Measurements from ENCODE around the gene EFHC1.

The EFHC1 gene

GRCh38 chr6:52499681-52500236, 79.6 kb downstream of the EFHC1 start:
- DNase-seq (ENCODE audit: insufficient read length, low spot score) (no peak), FAIRE-seq (no peak)

GRCh38 chr6:52500238-52501129, 80.3 kb downstream of the EFHC1 start:
- FAIRE-seq (no peak), DNase-seq (ENCODE audit: insufficient read length, low spot score) (no peak)

GRCh38 chr6:52502306-52503029, 82.3 kb downstream of the EFHC1 start:
- FAIRE-seq (no peak), DNase-seq (ENCODE audit: insufficient read length, low spot score) (no peak)

- FAIRE-seq (no peak), DNase-seq (ENCODE audit: insufficient read length, low spot score) (no peak)
These were observed 83.2 kb downstream of the EFHC1 start for GRCh38 chr6:52503323-52503747.

- FAIRE-seq (peak; percentile 93), DNase-seq (ENCODE audit: insufficient read length, low spot score) (peak; percentile 89)
These were observed 84.0 kb downstream of the EFHC1 start for GRCh38 chr6:52503851-52504781.

- no peak for DNase-seq (ENCODE audit: insufficient read length, low spot score)
- FAIRE-seq = no peak
These were observed 84.6 kb downstream of the EFHC1 start for GRCh38 chr6:52504782-52505136.

- FAIRE-seq (no peak), DNase-seq (ENCODE audit: insufficient read length, low spot score) (no peak)
These were observed 85.7 kb downstream of the EFHC1 start for GRCh38 chr6:52505726-52506409.

GRCh38 chr6:52506476-52506875, 86.3 kb downstream of the EFHC1 start:
- FAIRE-seq = no peak
- DNase-seq (ENCODE audit: insufficient read length, low spot score) = no peak

- FAIRE-seq (no peak), DNase-seq (ENCODE audit: insufficient read length, low spot score) (peak; percentile 60)
These were observed 87.6 kb downstream of the EFHC1 start for GRCh38 chr6:52507557-52508260.

GRCh38 chr6:52508261-52508739, 88.2 kb downstream of the EFHC1 start:
- FAIRE-seq = no peak
- no peak for DNase-seq (ENCODE audit: insufficient read length, low spot score)

- FAIRE-seq (no peak), DNase-seq (ENCODE audit: insufficient read length, low spot score) (no peak)
These were observed 89.4 kb downstream of the EFHC1 start for GRCh38 chr6:52509281-52510212.

- FAIRE-seq (no peak), DNase-seq (ENCODE audit: insufficient read length, low spot score) (no peak)
These were observed 90.0 kb downstream of the EFHC1 start for GRCh38 chr6:52510213-52510562.

GRCh38 chr6:52511163-52511562, 91.0 kb downstream of the EFHC1 start:
- DNase-seq (ENCODE audit: insufficient read length, low spot score) = no peak
- no peak for FAIRE-seq

GRCh38 chr6:52511572-52512151, 91.5 kb downstream of the EFHC1 start:
- FAIRE-seq (no peak), DNase-seq (ENCODE audit: insufficient read length, low spot score) (no peak)

- no peak for FAIRE-seq
- DNase-seq (ENCODE audit: insufficient read length, low spot score) = peak; percentile 74
These were observed 92.1 kb downstream of the EFHC1 start for GRCh38 chr6:52512199-52512598.

- DNase-seq (ENCODE audit: insufficient read length, low spot score) (no peak), FAIRE-seq (no peak)
These were observed 93.3 kb downstream of the EFHC1 start for GRCh38 chr6:52513464-52513863.

- FAIRE-seq = no peak
- no peak for DNase-seq (ENCODE audit: insufficient read length, low spot score)
These were observed 93.8 kb downstream of the EFHC1 start for GRCh38 chr6:52513896-52514295.

- FAIRE-seq (peak; percentile 31), DNase-seq (ENCODE audit: insufficient read length, low spot score) (no peak)
These were observed 94.4 kb downstream of the EFHC1 start for GRCh38 chr6:52514514-52514913.
